ENCODE measurements around the gene FAM78A.

Gene FAM78A, protein sequence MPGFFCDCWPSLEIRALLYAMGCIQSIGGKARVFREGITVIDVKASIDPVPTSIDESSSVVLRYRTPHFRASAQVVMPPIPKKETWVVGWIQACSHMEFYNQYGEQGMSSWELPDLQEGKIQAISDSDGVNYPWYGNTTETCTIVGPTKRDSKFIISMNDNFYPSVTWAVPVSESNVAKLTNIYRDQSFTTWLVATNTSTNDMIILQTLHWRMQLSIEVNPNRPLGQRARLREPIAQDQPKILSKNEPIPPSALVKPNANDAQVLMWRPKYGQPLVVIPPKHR

DNA sequence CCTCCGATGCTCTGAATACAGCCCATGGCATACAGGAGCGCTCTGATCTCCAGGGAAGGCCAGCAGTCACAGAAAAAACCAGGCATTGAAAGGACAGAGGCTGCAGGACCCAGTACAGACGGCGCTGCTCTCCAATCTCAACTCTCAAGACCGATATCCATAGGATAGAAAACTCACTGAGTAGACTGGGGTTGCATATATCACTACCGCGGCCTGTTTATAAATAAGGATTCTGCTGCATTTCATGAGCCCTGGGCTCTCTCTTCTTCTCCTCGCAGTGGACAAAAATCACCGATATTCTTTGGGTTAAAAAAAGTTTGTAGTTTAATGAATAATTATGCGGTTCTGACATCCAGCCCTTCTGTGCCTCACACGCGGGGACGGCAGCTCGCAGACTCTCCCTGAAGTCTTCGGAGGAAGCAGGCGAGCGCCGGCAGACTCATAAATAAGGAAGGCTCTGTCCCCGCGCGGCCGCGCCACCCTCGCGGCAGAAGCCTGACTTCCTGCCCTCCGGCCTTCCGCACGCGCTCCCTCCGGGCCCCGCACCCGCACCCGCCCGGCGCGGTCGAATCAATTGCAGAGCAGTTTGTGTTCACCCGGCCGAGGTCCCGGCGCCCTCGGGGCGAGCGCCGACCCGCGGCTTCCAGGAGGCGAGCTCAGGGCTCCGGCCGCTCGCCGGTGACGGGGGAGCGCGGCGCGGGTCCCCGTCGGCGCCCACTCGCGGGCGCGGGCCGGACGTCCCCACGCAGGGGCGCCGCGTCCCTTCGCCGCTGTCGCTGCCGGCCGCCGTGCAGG lies at the start of gene FAM78A:
FAM78A (minus strand) TSS at position 417 of the 795 bp plus-strand sequence; CDS start at position 86, 331 bp downstream.
- TF ChIP-seq ISL1 (CRISPR knock-in tag; IDR thresholded peaks at IDR 0.05) (no peak), RARB (CRISPR knock-in tag; IDR thresholded peaks at IDR 0.05) (no peak), ARNTL (CRISPR knock-in tag; IDR thresholded peaks at IDR 0.05; ENCODE audit: borderline replicate concordance, low read depth) (no peak), ZNF70 (CRISPR knock-in tag; IDR thresholded peaks at IDR 0.05) (no peak), SNAI2 (CRISPR knock-in tag; IDR thresholded peaks at IDR 0.05) (no peak), ZC3H10 (CRISPR knock-in tag; IDR thresholded peaks at IDR 0.05) (no peak), ESRRG (CRISPR knock-in tag; IDR thresholded peaks at IDR 0.05) (no peak), TOX (CRISPR knock-in tag; IDR thresholded peaks at IDR 0.05; ENCODE audit: borderline replicate concordance) (no peak), OSR1 (CRISPR knock-in tag; IDR thresholded peaks at IDR 0.05) (no peak), ZFP30 (CRISPR knock-in tag; IDR thresholded peaks at IDR 0.05) (no peak), ZNF8 (CRISPR knock-in tag; IDR thresholded peaks at IDR 0.05) (no peak), PPARA (CRISPR knock-in tag; IDR thresholded peaks at IDR 0.05; ENCODE audit: borderline replicate concordance) (no peak), BACH2 (CRISPR knock-in tag; IDR thresholded peaks at IDR 0.05; ENCODE audit: borderline replicate concordance) (no peak)
- TF ChIP-seq, protein P1, sequence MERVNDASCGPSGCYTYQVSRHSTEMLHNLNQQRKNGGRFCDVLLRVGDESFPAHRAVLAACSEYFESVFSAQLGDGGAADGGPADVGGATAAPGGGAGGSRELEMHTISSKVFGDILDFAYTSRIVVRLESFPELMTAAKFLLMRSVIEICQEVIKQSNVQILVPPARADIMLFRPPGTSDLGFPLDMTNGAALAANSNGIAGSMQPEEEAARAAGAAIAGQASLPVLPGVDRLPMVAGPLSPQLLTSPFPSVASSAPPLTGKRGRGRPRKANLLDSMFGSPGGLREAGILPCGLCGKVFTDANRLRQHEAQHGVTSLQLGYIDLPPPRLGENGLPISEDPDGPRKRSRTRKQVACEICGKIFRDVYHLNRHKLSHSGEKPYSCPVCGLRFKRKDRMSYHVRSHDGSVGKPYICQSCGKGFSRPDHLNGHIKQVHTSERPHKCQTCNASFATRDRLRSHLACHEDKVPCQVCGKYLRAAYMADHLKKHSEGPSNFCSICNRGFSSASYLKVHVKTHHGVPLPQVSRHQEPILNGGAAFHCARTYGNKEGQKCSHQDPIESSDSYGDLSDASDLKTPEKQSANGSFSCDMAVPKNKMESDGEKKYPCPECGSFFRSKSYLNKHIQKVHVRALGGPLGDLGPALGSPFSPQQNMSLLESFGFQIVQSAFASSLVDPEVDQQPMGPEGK (CRISPR knock-in tag; IDR thresholded peaks at IDR 0.05; ENCODE audit: borderline replicate concordance): no peak
- TF ChIP-seq, protein P2, sequence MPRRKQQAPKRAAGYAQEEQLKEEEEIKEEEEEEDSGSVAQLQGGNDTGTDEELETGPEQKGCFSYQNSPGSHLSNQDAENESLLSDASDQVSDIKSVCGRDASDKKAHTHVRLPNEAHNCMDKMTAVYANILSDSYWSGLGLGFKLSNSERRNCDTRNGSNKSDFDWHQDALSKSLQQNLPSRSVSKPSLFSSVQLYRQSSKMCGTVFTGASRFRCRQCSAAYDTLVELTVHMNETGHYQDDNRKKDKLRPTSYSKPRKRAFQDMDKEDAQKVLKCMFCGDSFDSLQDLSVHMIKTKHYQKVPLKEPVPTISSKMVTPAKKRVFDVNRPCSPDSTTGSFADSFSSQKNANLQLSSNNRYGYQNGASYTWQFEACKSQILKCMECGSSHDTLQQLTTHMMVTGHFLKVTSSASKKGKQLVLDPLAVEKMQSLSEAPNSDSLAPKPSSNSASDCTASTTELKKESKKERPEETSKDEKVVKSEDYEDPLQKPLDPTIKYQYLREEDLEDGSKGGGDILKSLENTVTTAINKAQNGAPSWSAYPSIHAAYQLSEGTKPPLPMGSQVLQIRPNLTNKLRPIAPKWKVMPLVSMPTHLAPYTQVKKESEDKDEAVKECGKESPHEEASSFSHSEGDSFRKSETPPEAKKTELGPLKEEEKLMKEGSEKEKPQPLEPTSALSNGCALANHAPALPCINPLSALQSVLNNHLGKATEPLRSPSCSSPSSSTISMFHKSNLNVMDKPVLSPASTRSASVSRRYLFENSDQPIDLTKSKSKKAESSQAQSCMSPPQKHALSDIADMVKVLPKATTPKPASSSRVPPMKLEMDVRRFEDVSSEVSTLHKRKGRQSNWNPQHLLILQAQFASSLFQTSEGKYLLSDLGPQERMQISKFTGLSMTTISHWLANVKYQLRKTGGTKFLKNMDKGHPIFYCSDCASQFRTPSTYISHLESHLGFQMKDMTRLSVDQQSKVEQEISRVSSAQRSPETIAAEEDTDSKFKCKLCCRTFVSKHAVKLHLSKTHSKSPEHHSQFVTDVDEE (CRISPR knock-in tag; IDR thresholded peaks at IDR 0.05): no peak
- TF ChIP-seq, protein P3, sequence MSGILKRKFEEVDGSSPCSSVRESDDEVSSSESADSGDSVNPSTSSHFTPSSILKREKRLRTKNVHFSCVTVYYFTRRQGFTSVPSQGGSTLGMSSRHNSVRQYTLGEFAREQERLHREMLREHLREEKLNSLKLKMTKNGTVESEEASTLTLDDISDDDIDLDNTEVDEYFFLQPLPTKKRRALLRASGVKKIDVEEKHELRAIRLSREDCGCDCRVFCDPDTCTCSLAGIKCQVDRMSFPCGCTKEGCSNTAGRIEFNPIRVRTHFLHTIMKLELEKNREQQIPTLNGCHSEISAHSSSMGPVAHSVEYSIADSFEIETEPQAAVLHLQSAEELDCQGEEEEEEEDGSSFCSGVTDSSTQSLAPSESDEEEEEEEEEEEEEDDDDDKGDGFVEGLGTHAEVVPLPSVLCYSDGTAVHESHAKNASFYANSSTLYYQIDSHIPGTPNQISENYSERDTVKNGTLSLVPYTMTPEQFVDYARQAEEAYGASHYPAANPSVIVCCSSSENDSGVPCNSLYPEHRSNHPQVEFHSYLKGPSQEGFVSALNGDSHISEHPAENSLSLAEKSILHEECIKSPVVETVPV (CRISPR knock-in tag; IDR thresholded peaks at IDR 0.05): no peak
- TF ChIP-seq, protein P4, sequence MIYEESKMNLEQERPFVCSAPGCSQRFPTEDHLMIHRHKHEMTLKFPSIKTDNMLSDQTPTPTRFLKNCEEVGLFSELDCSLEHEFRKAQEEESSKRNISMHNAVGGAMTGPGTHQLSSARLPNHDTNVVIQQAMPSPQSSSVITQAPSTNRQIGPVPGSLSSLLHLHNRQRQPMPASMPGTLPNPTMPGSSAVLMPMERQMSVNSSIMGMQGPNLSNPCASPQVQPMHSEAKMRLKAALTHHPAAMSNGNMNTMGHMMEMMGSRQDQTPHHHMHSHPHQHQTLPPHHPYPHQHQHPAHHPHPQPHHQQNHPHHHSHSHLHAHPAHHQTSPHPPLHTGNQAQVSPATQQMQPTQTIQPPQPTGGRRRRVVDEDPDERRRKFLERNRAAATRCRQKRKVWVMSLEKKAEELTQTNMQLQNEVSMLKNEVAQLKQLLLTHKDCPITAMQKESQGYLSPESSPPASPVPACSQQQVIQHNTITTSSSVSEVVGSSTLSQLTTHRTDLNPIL (CRISPR knock-in tag; IDR thresholded peaks at IDR 0.05; ENCODE audit: low read depth): no peak
- TF ChIP-seq, protein P5, sequence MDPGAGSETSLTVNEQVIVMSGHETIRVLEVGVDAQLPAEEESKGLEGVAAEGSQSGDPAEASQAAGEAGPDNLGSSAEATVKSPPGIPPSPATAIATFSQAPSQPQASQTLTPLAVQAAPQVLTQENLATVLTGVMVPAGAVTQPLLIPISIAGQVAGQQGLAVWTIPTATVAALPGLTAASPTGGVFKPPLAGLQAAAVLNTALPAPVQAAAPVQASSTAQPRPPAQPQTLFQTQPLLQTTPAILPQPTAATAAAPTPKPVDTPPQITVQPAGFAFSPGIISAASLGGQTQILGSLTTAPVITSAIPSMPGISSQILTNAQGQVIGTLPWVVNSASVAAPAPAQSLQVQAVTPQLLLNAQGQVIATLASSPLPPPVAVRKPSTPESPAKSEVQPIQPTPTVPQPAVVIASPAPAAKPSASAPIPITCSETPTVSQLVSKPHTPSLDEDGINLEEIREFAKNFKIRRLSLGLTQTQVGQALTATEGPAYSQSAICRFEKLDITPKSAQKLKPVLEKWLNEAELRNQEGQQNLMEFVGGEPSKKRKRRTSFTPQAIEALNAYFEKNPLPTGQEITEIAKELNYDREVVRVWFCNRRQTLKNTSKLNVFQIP (CRISPR knock-in tag; IDR thresholded peaks at IDR 0.05; ENCODE audit: borderline replicate concordance, low read depth): no peak
- no peak for ATAC-seq

DNA sequence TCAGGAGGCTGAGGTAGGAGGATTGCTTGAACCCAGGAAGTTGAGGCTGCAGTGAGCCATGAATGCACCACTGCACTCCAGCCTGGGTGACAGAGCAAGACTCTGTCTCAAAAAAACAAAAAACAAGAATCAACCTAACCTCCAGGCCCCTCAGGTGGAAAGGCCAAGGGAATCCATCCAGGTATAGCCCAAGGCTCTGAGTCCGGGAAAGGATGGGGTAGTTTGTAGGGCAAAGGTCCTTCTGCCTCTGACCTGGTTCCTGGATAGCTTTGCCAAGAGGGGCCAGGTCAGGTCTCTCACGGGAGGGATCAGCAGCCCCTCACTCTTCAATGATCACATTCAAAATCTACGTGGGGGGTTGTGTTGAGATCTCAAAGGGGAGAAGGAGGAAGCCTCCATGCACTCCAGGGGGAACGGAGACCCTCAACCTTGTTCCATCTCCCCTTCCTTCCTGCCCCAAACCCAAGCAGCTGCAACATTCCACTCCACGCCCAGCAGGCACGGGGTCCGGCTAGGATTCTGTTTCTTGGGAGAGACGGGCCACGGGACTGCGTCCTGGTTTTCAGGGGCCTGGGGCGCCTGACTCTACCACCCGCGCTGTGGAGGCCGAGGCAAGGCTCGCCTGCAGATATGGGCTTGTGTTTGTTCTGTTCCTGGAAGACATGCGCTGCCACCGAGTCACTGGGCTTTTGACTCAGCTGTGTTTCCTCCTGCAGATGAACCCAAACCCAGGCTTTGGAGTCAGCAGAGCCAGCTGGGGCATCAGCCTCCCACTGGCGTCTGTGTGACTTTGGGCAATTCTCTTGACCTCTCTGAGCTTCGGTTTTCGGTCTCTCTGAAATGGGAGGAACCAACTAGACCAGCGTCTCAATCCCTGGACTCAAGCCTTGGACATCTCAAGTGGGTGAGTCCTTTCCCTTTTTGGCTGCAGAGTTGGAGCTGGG lies 48.7 kb upstream of the FAM78A start:
- ATAC-seq: no peak
- TF ChIP-seq ZNF8 (CRISPR knock-in tag; IDR thresholded peaks at IDR 0.05) (no peak), OSR1 (CRISPR knock-in tag; IDR thresholded peaks at IDR 0.05) (no peak), SNAI2 (CRISPR knock-in tag; IDR thresholded peaks at IDR 0.05) (no peak), TCF4 (CRISPR knock-in tag; IDR thresholded peaks at IDR 0.05; ENCODE audit: borderline replicate concordance) (no peak), ZC3H10 (CRISPR knock-in tag; IDR thresholded peaks at IDR 0.05) (no peak), CSDC2 (CRISPR knock-in tag; IDR thresholded peaks at IDR 0.05) (no peak)

All from SK-N-SH treated with all-trans-retinoic acid at 6 μM for 48 hours (cell line).